Fibroblast of lung (primary cell): ENCODE results near the gene CCNC. TPM values are rescaled to one million over a fixed set of nuclear protein-coding genes. Genes with fewer than 3 reads are reported as not detected.

Source experiments
- DNase-seq, 2 donors: peaks; one replicate each; pipeline versions ENCODE4 v3.0.0 to v3.0.0-alpha.2; 2010; ENCODE audit warnings: low read depth in 2 of 2
- H2AFZ ChIP-seq: 2 replicates; pipeline ENCODE4 v1.5.1; 2012; ENCODE audit warnings: low read length, control low read depth, inconsistent platforms
- H3K27ac ChIP-seq: 2 replicates; pipeline ENCODE4 v1.5.1; 2011; ENCODE audit warnings: low read length, control low read depth; ENCODE audit not compliant: insufficient read depth
- H3K27me3 ChIP-seq: 2 replicates; pipeline ENCODE4 v1.5.1; 2011; ENCODE audit warnings: mild to moderate bottlenecking, low read length; ENCODE audit not compliant: control insufficient read depth, insufficient read depth
- H3K36me3 ChIP-seq: 2 replicates; pipeline ENCODE4 v1.5.1; 2011; ENCODE audit warnings: low read length; ENCODE audit not compliant: control insufficient read depth, insufficient read depth
- H3K4me1 ChIP-seq: 2 replicates; pipeline ENCODE4 v1.5.1; 2011; ENCODE audit warnings: low read length; ENCODE audit not compliant: control insufficient read depth, insufficient read depth; ENCODE audit errors: extremely low read depth
- H3K4me2 ChIP-seq: 2 replicates; pipeline ENCODE4 v1.5.1; 2011; ENCODE audit warnings: low read length, control low read depth; ENCODE audit not compliant: insufficient read depth; ENCODE audit errors: extremely low read depth
- H3K4me3 ChIP-seq, 4 experiments: fragments of 200-600 bp in 1 of 4; sonication (generic) in 1 of 4; replicated peaks in 1 of 4; 2 replicates each; pipeline ENCODE4 v1.5.1; 2011 to 2016; ENCODE audit warnings: low read length in 4 of 4, low read depth in 3 of 4, mild to moderate bottlenecking in 3 of 4, control low read depth in 2 of 4, inconsistent platforms in 1 of 4, mixed read lengths in 1 of 4; ENCODE audit not compliant: insufficient read depth in 1 of 4; ENCODE audit errors: control extremely low read depth in 1 of 4
- H3K79me2 ChIP-seq: 2 replicates; pipeline ENCODE4 v1.5.1; 2012; ENCODE audit warnings: mild to moderate bottlenecking, low read length, inconsistent platforms; ENCODE audit not compliant: control insufficient read depth, insufficient read depth
- H3K9ac ChIP-seq: 2 replicates; pipeline ENCODE4 v1.5.1; 2011; ENCODE audit warnings: mild to moderate bottlenecking, low read length, control low read depth; ENCODE audit not compliant: insufficient read depth
- H3K9me3 ChIP-seq: 2 replicates; pipeline ENCODE4 v1.5.1; 2012; ENCODE audit warnings: low read depth, low read length; ENCODE audit not compliant: control insufficient read depth, insufficient read depth
- H4K20me1 ChIP-seq: 2 replicates; pipeline ENCODE4 v1.5.1; 2011; ENCODE audit warnings: low read length; ENCODE audit not compliant: control insufficient read depth, insufficient read depth; ENCODE audit errors: extremely low read depth
- EZH2 ChIP-seq: IDR thresholded peaks from 2 replicates; pipeline ENCODE4 v1.5.1; 2012; ENCODE audit warnings: low read length, control low read depth, mild to moderate bottlenecking; ENCODE audit errors: missing control alignments
- polyA plus RNA-seq, 2 donors: library from polyadenylated mRNA; depleted of rRNA in 1 of 2; stranded (reverse) in 1 of 2; unstranded in 1 of 2; fragments of >200 nt; gene quantifications; 2 replicates each; pipeline ENCODE4 v1.2.1, GENCODE V29; 2011 to 2012; ENCODE audit warnings: missing spikeins in 1 of 2
- total RNA-seq: library from RNA; depleted of rRNA; stranded (reverse); fragments of >200 nt; gene quantifications from 2 replicates; pipeline ENCODE4 v1.2.1, GENCODE V29; 2014
- TF ChIP-seq, protein P1 (sequence below), 2 donors: IDR thresholded peaks in 1 of 2; conservative IDR thresholded peaks in 1 of 2; 1 replicate in 1 of 2; 2 replicates in 1 of 2; pipeline ENCODE4 v1.5.1; 2011 to 2012; ENCODE audit warnings: low read length in 2 of 2, control low read depth in 1 of 2, inconsistent platforms in 1 of 2, low read depth in 1 of 2, mild to moderate bottlenecking in 1 of 2

The CCNC gene
- total and polyA plus RNA-seq, 2 donors (not counting 1 experiment from before 2014, with no cell fraction given) = 50.0 to 57.2 TPM

DNA sequence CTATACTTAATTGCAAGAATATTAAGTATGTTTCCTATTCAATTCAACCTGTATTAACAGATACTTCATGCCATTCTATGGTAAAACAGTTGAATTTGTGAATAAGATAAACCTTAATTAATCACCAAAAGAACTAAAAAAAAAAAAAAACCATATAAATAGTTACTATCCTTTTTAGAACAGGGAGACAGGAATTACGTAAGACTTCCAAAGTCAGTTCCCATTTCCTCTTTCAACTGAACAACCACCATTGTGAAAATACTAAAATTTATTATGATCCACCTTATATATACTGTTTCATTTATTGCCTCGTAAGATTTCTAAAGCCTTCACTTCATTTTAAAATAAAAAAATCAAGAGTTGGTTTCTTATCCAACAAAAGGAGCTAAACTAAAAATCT lies 9.4 kb downstream of the CCNC start:
- Histone ChIP-seq H3K9me3 (no peaks in the 10 kb centered on the region), H3K36me3 (peaks cover 3% of the 10 kb centered on the region), H3K27ac (no peak overlapping the region), H3K27me3 (no peaks in the 10 kb centered on the region), H4K20me1 (no peaks in the 10 kb centered on the region), H3K4me1 (no peaks in the 10 kb centered on the region), H3K79me2 (peaks cover 15% of the 10 kb centered on the region), H2AFZ (no peak overlapping the region), H3K4me2 (no peak overlapping the region), H3K9ac (no peak overlapping the region), H3K4me3 (no peak overlapping the region)
- no peak for TF ChIP-seq EZH2
- TF ChIP-seq, protein P1, sequence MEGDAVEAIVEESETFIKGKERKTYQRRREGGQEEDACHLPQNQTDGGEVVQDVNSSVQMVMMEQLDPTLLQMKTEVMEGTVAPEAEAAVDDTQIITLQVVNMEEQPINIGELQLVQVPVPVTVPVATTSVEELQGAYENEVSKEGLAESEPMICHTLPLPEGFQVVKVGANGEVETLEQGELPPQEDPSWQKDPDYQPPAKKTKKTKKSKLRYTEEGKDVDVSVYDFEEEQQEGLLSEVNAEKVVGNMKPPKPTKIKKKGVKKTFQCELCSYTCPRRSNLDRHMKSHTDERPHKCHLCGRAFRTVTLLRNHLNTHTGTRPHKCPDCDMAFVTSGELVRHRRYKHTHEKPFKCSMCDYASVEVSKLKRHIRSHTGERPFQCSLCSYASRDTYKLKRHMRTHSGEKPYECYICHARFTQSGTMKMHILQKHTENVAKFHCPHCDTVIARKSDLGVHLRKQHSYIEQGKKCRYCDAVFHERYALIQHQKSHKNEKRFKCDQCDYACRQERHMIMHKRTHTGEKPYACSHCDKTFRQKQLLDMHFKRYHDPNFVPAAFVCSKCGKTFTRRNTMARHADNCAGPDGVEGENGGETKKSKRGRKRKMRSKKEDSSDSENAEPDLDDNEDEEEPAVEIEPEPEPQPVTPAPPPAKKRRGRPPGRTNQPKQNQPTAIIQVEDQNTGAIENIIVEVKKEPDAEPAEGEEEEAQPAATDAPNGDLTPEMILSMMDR (conservative IDR thresholded peaks at IDR 0.05 in 1 of 2, IDR thresholded peaks at IDR 0.05 in 1 of 2; ENCODE audit: low read depth in 1 of 2, low read length in 2 of 2) = no peak
- no peak for DNase-seq

DNA sequence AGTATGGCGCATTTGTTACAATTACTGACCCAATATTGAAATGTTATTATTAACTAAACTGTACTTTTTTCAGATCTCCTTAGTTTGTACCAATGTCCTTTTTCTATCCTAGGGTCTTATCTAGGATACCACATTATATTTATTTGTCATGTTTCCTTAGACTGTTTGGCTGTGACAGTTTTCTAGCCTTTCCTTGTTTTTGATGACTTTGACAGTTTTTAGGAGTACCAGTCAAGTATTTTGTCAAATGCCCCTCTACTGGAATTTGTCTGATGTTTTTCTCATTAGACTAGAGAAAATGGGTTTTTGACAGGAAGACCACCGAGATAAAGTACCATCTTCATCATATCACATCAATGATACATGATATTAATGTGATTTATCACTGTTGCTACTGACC lies 14.6 kb downstream of the CCNC start:
- no peak for DNase-seq

DNA sequence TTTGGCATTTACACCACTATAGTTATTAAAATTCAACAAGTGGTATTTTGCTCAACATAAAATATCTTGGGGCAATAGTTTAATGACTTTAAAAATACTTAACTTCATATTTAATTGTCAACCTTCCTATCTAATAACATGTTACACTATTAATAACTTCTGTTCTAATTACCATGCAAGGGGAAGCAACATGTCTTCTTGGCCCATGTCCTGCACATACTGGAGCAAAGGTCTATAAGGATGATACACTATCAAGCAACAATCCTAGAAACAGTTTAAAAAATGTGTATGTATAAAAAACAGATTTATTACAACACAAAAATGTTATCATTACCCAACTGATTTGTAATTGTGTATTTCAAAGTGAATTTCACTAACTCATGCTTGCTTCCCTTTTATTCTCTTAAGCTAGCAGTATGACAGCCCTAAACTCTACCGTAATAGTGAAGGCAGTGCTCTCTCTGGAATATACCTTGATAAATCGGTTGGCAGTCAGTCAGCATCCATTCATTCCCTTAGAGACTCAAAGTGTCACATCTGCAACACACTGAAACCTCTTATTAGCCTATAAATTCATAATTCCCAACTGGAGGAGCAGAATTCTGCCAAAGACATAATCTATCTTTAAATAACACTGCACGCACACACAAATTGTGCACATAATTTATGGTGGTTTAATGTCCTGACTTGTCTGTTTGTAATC lies 18.3 kb downstream of the CCNC start:
- H2AFZ ChIP-seq = no peak overlapping the region
- H4K20me1 ChIP-seq = no peaks in the 10 kb centered on the region
- no peaks in the 10 kb centered on the region for H3K27me3 ChIP-seq
- no peak overlapping the region for H3K4me3 ChIP-seq
- H3K9ac ChIP-seq = no peak overlapping the region
- H3K27ac ChIP-seq = no peak overlapping the region
- H3K4me2 ChIP-seq = no peak overlapping the region
- no peak for DNase-seq
- TF ChIP-seq, protein P1 (conservative IDR thresholded peaks at IDR 0.05 in 1 of 2, IDR thresholded peaks at IDR 0.05 in 1 of 2; ENCODE audit: low read depth in 1 of 2, low read length in 2 of 2) = no peak
- TF ChIP-seq EZH2 = no peak
- H3K4me1 ChIP-seq = no peaks in the 10 kb centered on the region
- no peaks in the 10 kb centered on the region for H3K79me2 ChIP-seq
- no peaks in the 10 kb centered on the region for H3K36me3 ChIP-seq
- H3K9me3 ChIP-seq = no peaks in the 10 kb centered on the region

More for the DNA sequence above, 14.6 kb downstream of the CCNC start:
- Histone ChIP-seq H3K27ac (no peak overlapping the region), H4K20me1 (no peaks in the 10 kb centered on the region), H3K9me3 (no peaks in the 10 kb centered on the region), H2AFZ (no peak overlapping the region), H3K27me3 (no peaks in the 10 kb centered on the region), H3K79me2 (no peaks in the 10 kb centered on the region), H3K36me3 (peaks cover 3% of the 10 kb centered on the region), H3K4me2 (no peak overlapping the region), H3K9ac (no peak overlapping the region), H3K4me1 (no peaks in the 10 kb centered on the region), H3K4me3 (no peak overlapping the region)
- TF ChIP-seq, protein P1 (conservative IDR thresholded peaks at IDR 0.05 in 1 of 2, IDR thresholded peaks at IDR 0.05 in 1 of 2; ENCODE audit: low read depth in 1 of 2, low read length in 2 of 2) = no peak
- TF ChIP-seq EZH2 = no peak
